Ishikawa (cell line): ENCODE data around the gene CAPN5.

Source experiments
- CEBPB ChIP-seq: IDR thresholded peaks from 2 replicates; pipeline ENCODE4 v1.6.1; 2012
- CREB1 ChIP-seq: IDR thresholded peaks from 2 replicates; pipeline ENCODE4 v1.6.1; 2012; ENCODE audit warnings: low read depth
- EGR1 ChIP-seq: IDR thresholded peaks from 2 replicates; pipeline ENCODE4 v1.6.1; 2012
- EP300 ChIP-seq: IDR thresholded peaks from 2 replicates; pipeline ENCODE4 v1.6.1; 2012; ENCODE audit warnings: borderline replicate concordance
- FOXM1 ChIP-seq: IDR thresholded peaks from 2 replicates; pipeline ENCODE4 v1.6.1; 2012; ENCODE audit warnings: low read depth, borderline replicate concordance
- MAX ChIP-seq: IDR thresholded peaks from 2 replicates; pipeline ENCODE4 v1.6.1; 2012
- NFIC ChIP-seq: IDR thresholded peaks from 2 replicates; pipeline ENCODE4 v1.6.1; 2012
- RAD21 ChIP-seq: IDR thresholded peaks from 2 replicates; pipeline ENCODE4 v1.6.1; 2012; ENCODE audit warnings: low read depth
- REST ChIP-seq: IDR thresholded peaks from 2 replicates; pipeline ENCODE4 v1.6.1; 2012; ENCODE audit warnings: low read depth, mild to moderate bottlenecking
- TAF1 ChIP-seq: IDR thresholded peaks from 2 replicates; pipeline ENCODE4 v1.6.1; 2012; ENCODE audit warnings: low read depth, mild to moderate bottlenecking
- TCF12 ChIP-seq: IDR thresholded peaks from 2 replicates; pipeline ENCODE4 v1.6.1; 2012; ENCODE audit warnings: low read depth
- TEAD4 ChIP-seq: IDR thresholded peaks from 2 replicates; pipeline ENCODE4 v1.6.1; 2012
- YY1 ChIP-seq: IDR thresholded peaks from 2 replicates; pipeline ENCODE4 v1.6.1; 2012; ENCODE audit warnings: low read depth
- ZBTB7A ChIP-seq: IDR thresholded peaks from 2 replicates; pipeline ENCODE4 v1.6.1; 2012; ENCODE audit warnings: low read depth
- TF ChIP-seq, protein P1 (sequence below): IDR thresholded peaks from 2 replicates; pipeline ENCODE4 v1.6.1; 2012

Gene CAPN5

DNA sequence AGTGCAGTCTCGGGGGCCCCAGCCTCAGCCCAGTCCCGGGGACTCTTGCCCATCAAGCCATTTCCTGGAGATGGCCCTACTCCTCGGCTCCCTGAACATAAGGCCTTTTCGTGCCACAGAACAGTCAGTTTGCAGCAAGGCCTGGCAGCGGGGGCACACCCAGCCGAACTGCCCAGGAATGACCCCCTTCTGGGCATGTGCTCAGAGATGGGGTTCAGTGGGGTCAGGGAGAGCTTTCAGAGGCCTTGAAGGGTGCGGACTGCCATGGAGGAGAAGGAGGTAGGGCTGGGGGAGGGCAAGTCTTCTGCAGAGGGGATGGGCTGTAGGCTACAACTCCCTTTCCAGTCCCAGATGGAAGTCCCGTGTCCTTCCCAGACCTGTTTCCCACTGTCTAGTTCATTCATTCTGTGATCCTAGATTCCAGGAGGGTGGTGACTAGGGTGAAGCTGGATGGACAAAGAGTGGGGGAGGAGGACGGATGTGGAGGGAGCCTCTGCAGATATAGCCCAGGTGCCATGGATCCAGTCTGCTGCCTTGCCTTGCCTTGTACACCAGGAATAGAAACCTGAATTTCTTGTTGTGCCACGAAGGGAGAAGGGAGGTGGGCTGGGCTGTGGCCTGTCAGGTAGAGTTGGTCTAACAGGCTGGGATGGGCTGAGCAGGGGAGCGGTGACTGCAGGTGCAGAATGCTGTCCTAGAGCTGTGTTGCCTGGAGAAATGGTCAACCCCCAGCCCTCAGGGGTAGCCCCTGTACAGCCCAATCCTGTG lies 21.6 kb downstream of the CAPN5 start:
- TF ChIP-seq ZBTB7A, result no peak
- no peak for TF ChIP-seq REST
- TF ChIP-seq FOXM1, result no peak
- TF ChIP-seq EP300, result no peak
- TF ChIP-seq TAF1, result no peak
- TF ChIP-seq RAD21, result no peak
- no peak for TF ChIP-seq CREB1
- no peak for TF ChIP-seq MAX
- TF ChIP-seq, protein P1, sequence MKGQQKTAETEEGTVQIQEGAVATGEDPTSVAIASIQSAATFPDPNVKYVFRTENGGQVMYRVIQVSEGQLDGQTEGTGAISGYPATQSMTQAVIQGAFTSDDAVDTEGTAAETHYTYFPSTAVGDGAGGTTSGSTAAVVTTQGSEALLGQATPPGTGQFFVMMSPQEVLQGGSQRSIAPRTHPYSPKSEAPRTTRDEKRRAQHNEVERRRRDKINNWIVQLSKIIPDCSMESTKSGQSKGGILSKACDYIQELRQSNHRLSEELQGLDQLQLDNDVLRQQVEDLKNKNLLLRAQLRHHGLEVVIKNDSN, result no peak
- no peak for TF ChIP-seq TEAD4
- no peak for TF ChIP-seq TCF12
- no peak for TF ChIP-seq CEBPB
- TF ChIP-seq EGR1, result no peak
- TF ChIP-seq YY1, result no peak
- no peak for TF ChIP-seq NFIC

- no peak for TF ChIP-seq CREB1
- TF ChIP-seq TCF12, result no peak
- TF ChIP-seq, protein P1, result no peak
- TF ChIP-seq RAD21, result no peak
- no peak for TF ChIP-seq MAX
- TF ChIP-seq TEAD4, result no peak
- TF ChIP-seq CEBPB, result no peak
- no peak for TF ChIP-seq REST
- TF ChIP-seq FOXM1, result no peak
- TF ChIP-seq EGR1, result no peak
- TF ChIP-seq NFIC, result no peak
- TF ChIP-seq ZBTB7A, result no peak
- no peak for TF ChIP-seq YY1
- TF ChIP-seq TAF1, result no peak
- no peak for TF ChIP-seq EP300
Observed at GRCh38 chr11:77089004-77089545, 22.3 kb downstream of the CAPN5 start.

- TF ChIP-seq EP300, result no peak
- TF ChIP-seq TEAD4, result no peak
- no peak for TF ChIP-seq FOXM1
- TF ChIP-seq TAF1, result no peak
- TF ChIP-seq RAD21, result no peak
- TF ChIP-seq EGR1, result no peak
- no peak for TF ChIP-seq TCF12
- no peak for TF ChIP-seq MAX
- TF ChIP-seq YY1, result no peak
- TF ChIP-seq CREB1, result no peak
- no peak for TF ChIP-seq NFIC
- TF ChIP-seq CEBPB, result no peak
- TF ChIP-seq REST, result no peak
- TF ChIP-seq, protein P1, result no peak
- TF ChIP-seq ZBTB7A, result no peak
Observed at GRCh38 chr11:77090046-77090372, 23.2 kb downstream of the CAPN5 start.
